DND-41 (cell line): ENCODE measurements around the gene TRMT13.
"Not testable (repeated sequence)": the region's sequence is repeated elsewhere in the genome, so short reads cannot be mapped to it uniquely, and the experiment has no call there.

Experiments
- EZH2 ChIP-seq: IDR thresholded peaks from 3 replicates; pipeline ENCODE4 v1.6.1; 2012; ENCODE audit warnings: borderline replicate concordance, low read depth, mild to moderate bottlenecking, moderate library complexity, low read length, inconsistent platforms; ENCODE audit not compliant: severe bottlenecking
- TF ChIP-seq, protein P1 (sequence below): IDR thresholded peaks from 2 replicates; pipeline ENCODE4 v1.5.1; 2012; ENCODE audit warnings: borderline replicate concordance, low read length, moderate library complexity, mild to moderate bottlenecking; ENCODE audit not compliant: poor library complexity, severe bottlenecking; ENCODE audit errors: extremely low read depth

DNA sequence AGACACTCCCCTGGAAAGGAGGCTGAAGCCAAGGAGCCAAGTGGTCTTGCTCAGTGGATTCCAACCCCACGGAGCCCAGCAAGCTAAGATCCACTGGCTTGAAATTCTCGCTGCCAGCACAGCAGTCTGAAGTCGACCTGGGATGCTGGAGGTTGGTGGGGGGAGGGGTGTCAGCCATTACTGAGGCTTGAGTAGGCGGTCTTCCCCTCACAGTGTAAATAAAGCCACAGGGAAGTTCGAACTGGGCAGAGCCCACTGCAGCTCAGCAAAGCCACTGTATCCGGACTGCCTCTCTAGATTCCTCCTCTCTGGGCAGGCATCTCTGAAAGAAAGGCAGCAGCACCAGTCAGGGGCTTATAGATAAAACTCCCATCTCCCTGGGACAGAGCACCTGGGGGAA, 67.1 kb downstream of the TRMT13 start:
- TF ChIP-seq, protein P1, sequence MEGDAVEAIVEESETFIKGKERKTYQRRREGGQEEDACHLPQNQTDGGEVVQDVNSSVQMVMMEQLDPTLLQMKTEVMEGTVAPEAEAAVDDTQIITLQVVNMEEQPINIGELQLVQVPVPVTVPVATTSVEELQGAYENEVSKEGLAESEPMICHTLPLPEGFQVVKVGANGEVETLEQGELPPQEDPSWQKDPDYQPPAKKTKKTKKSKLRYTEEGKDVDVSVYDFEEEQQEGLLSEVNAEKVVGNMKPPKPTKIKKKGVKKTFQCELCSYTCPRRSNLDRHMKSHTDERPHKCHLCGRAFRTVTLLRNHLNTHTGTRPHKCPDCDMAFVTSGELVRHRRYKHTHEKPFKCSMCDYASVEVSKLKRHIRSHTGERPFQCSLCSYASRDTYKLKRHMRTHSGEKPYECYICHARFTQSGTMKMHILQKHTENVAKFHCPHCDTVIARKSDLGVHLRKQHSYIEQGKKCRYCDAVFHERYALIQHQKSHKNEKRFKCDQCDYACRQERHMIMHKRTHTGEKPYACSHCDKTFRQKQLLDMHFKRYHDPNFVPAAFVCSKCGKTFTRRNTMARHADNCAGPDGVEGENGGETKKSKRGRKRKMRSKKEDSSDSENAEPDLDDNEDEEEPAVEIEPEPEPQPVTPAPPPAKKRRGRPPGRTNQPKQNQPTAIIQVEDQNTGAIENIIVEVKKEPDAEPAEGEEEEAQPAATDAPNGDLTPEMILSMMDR = not testable (repeated sequence)
- not testable (repeated sequence) for TF ChIP-seq EZH2
